GM10847 (cell line): ENCODE results near the gene CUX1.

Experiments
- POLR2A ChIP-seq: IDR thresholded peaks from 2 replicates; pipeline ENCODE4 v1.6.1; 2011; ENCODE audit not compliant: insufficient read length; ENCODE audit errors: extremely low read depth

CUX1 gene

GRCh38 chr7:102279537-102280400 lies 462.3 kb downstream of the CUX1 start:
- TF ChIP-seq POLR2A = no peak

DNA sequence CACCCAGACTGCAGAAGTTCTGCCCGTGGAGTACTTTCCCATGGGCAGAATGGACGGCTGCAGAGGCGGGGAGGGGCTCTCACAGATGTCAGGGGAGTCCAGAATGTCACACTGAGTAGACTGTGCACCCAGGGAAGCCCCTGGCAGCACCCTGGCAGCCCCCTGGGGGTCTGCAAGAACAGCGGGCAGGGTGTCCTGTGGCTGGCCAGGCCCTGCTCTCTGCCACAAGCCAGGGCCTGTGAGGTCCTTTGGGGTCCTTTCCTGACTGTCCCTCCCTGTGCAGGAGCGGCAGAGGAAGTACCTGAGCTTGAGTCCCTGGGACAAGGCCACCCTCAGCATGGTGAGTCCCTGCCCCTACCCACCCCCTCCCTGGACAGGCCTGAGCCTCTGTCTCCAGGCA lies 463.1 kb downstream of the CUX1 start:
- TF ChIP-seq POLR2A = no peak

DNA sequence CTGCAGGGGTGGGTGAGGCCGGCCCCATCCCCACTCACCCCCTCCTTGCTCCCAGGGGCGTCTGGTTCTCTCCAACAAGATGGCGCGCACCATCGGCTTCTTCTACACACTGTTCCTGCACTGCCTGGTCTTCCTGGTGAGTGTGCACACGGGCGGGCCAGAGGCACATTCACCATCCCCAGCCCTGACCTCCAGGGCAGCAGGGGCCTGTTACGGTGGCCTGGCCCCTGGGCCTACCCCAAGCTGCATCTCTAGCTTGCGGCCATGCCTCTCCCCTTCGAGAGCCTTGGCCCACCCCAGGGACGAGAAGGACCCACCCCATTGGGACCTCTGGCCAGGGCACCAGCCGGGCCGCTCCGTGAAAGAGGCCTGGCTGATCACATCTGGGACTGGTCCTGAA lies 464.4 kb downstream of the CUX1 start:
- no peak for TF ChIP-seq POLR2A

- TF ChIP-seq POLR2A = no peak
Measured at GRCh38 chr7:102282465-102283362, 465.3 kb downstream of the CUX1 start.

GRCh38 chr7:102283477-102284189 lies 466.2 kb downstream of the CUX1 start:
- no peak for TF ChIP-seq POLR2A

DNA sequence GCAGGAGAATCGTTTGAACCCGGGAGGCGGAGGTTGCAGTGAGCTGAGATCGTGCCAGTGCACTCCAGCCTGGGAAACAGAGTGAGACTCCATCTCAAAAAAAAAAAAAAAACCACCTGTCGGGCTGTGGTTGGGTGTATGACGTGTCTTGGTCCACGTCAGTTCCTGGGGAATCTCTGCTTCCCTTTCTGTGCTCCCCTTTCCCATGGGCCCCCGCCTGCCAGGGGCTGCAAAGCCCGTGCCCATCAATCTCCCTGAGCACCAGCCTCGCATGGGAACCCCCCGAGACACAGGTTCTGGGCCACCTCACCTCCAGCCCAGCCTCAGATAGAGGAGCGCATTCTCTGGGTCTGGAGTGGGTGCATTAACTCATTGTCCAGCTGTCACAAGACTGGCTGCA lies 467.0 kb downstream of the CUX1 start:
- no peak for TF ChIP-seq POLR2A

- no peak for TF ChIP-seq POLR2A
Measured at GRCh38 chr7:102284891-102285539, 467.6 kb downstream of the CUX1 start.

DNA sequence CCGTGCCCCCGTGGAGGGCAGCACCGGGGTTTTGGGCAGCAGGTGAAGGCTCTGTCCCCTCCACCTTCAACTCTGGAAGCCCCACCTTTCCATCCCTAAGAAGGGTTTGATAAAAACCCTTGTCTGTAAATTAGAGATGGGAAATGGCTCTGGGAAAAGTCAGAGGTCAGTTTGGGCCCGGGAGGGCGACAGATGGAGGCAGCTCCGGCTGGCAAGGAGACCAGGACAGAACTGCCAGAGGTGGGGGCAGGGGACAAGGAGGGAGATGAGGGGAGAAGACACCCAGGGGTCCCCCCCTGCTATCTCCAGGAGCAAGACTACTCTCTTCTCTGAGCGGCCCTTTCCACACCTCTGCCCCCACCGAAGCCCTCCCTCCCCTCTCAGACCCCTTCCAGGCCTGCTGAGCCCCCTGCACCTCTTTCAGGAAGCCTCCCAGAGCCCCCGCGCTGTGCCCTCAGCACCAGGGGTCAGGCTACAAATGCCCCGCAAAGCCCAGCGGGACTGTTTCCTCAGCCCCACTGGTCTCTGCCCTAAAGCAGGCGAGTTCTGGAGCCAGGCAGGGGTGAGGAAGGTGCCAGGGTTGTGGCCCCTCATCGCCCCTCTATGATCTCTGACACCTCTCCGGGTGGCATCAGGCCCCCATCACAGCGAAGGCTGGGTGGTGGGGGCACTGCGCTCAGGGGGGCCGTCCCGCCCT lies 468.3 kb downstream of the CUX1 start:
- no peak for TF ChIP-seq POLR2A

- peak; percentile 39 for TF ChIP-seq POLR2A
Measured at GRCh38 chr7:102286237-102287110, 469.0 kb downstream of the CUX1 start, which contains the start of gene SH2B2. Gene SH2B2 (plus strand): TSS chr7:102286868. CDS start chr7:102300551, 13,683 bp downstream.

GRCh38 chr7:102287111-102287980 lies 469.9 kb downstream of the CUX1 start:
- no peak for TF ChIP-seq POLR2A

GRCh38 chr7:102287981-102288278 lies 470.5 kb downstream of the CUX1 start:
- no peak for TF ChIP-seq POLR2A

DNA sequence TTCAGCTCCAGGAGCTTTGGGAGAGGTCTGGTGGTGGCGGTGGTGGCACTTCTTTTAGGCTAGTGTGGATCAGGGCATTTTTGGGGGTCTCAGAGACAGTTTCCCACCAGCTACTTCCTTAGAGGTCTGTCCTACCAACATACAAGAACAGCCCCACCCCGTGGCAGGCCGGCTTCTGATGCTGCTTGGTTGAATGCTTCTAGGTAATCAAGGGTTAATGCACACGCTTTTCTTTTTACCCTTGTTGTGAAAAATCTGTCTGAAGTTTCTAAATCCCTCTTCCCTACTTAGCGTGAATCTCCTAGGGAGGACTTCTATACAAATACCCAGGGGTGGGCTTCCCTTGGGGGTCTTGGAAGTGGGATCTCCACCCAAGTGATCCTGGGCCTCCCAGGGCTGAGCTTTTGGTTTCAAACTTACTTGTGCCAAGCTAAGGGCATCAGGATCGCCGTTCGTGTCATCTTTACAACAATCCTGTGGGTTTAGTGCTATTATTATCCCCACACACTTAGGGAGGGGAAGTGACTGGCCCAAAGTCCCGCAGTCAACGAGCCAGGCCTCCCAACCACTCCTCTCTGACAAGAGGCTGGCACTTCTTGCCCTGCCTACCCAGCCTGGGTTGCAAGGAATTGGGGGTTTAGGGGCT lies 471.0 kb downstream of the CUX1 start:
- TF ChIP-seq POLR2A = no peak
